Body of pancreas (tissue), 4 donors: ENCODE measurements around the gene ABL1.
"Not testable (repeated sequence)": the region's sequence is repeated elsewhere in the genome, so short reads cannot be mapped to it uniquely, and the experiment has no call there.

Source experiments
- CTCF ChIP-seq, 7 experiments: fragments of 450-650 bp in 4 of 7; fragments of 200-600 bp in 3 of 7; sonication (generic) in 3 of 7; IDR thresholded peaks; one replicate each; pipeline ENCODE4 v1.5.1; 2016 to 2019; ENCODE audit warnings: antibody characterized with exemption in 7 of 7
- POLR2A ChIP-seq, 3 donors: fragments of 450-650 bp; IDR thresholded peaks; one replicate each; pipeline ENCODE4 v1.6.1; 2016; ENCODE audit warnings: antibody characterized with exemption in 3 of 3, mild to moderate bottlenecking in 2 of 3

- TF ChIP-seq CTCF, POLR2A (IDR thresholded peaks at IDR 0.05): not testable (repeated sequence)
Observed at GRCh38 chr9:130803116-130803515, 31.9 kb upstream of the ABL1 start.
